ENCODE results near the gene HS3ST3B1.

DNA sequence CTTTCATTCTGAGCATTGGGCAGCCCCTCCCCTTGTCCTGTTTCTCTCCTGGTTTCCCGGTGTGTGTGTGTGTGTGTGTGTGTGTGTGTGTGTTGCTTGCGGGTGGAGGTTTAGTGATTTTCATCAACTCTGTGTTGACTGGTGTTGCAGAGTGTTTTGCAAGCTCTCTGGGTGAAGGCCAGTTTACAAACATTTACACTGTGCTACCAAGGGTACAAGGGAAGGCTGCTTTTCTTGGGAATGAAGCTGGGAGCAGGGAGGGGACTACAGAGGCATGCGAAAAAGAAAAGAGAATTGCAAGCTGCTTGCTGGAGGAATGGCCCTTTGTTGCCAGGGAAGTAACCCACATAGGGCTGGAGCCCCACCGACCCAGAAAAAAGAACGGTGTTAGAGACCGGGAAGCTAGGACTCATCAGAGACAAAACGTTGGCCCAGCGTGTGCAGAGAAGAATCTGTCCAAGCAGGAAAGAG lies 29.6 kb downstream of the HS3ST3B1 start:
- TF ChIP-seq, protein P1, sequence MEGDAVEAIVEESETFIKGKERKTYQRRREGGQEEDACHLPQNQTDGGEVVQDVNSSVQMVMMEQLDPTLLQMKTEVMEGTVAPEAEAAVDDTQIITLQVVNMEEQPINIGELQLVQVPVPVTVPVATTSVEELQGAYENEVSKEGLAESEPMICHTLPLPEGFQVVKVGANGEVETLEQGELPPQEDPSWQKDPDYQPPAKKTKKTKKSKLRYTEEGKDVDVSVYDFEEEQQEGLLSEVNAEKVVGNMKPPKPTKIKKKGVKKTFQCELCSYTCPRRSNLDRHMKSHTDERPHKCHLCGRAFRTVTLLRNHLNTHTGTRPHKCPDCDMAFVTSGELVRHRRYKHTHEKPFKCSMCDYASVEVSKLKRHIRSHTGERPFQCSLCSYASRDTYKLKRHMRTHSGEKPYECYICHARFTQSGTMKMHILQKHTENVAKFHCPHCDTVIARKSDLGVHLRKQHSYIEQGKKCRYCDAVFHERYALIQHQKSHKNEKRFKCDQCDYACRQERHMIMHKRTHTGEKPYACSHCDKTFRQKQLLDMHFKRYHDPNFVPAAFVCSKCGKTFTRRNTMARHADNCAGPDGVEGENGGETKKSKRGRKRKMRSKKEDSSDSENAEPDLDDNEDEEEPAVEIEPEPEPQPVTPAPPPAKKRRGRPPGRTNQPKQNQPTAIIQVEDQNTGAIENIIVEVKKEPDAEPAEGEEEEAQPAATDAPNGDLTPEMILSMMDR (IDR thresholded peaks at IDR 0.05; ENCODE audit: insufficient read depth, low read depth, low read length): no peak
- no peak for TF ChIP-seq EZH2 (IDR thresholded peaks at IDR 0.05; ENCODE audit: insufficient read depth, low read length)

Data from astrocyte (in vitro differentiated cells and primary cell).